Right lobe of liver (tissue), 6 donors: ENCODE measurements around the gene KMT2C. TPM values are rescaled to one million over a fixed set of nuclear protein-coding genes. Genes with fewer than 3 reads are reported as not detected.
"Not testable (repeated sequence)": the region's sequence is repeated elsewhere in the genome, so short reads cannot be mapped to it uniquely, and the experiment has no call there.

Experiments used
- ATAC-seq, 4 donors: fragments of 200-7000 bp; cut with Tn5 transposase; one replicate each; pipeline ENCODE4 v1.9.1; 2020; ENCODE audit warnings: mild to moderate bottlenecking in 4 of 4, moderate library complexity in 4 of 4
- DNase-seq, 3 donors: peaks; one replicate each; pipeline ENCODE4 v3.0.0-alpha.2; 2020
- H3K27ac ChIP-seq, 3 donors: fragments of 200-600 bp; one replicate each; pipeline ENCODE4 v1.8.0; 2022
- H3K27me3 ChIP-seq, 2 donors: fragments of 200-600 bp; one replicate each; pipeline ENCODE4 v1.8.0; 2022
- H3K36me3 ChIP-seq, 4 donors: fragments of 200-600 bp; sonication (generic) in 1 of 4; one replicate each; pipeline versions ENCODE4 v1.5.1 to v1.8.0; 2017 to 2022; ENCODE audit warnings: control low read depth in 1 of 4
- H3K4me1 ChIP-seq, 4 donors: fragments of 200-600 bp; sonication (generic) in 1 of 4; one replicate each; pipeline versions ENCODE4 v1.5.1 to v1.8.0; 2017 to 2022; ENCODE audit warnings: control low read depth in 1 of 4
- H3K4me3 ChIP-seq, 3 donors: fragments of 200-600 bp; one replicate each; pipeline ENCODE4 v1.8.0; 2022
- H3K9me3 ChIP-seq, 4 donors: fragments of 200-600 bp; sonication (generic) in 1 of 4; one replicate each; pipeline versions ENCODE4 v1.5.1 to v1.8.0; 2017 to 2022; ENCODE audit warnings: control low read depth in 1 of 4
- CTCF ChIP-seq, 4 donors: fragments of 200-600 bp in 3 of 4; fragments of 450-650 bp in 1 of 4; IDR thresholded peaks; one replicate each; pipeline versions ENCODE4 v1.5.1 to v1.8.0; 2016 to 2022; ENCODE audit warnings: antibody characterized with exemption in 4 of 4, mild to moderate bottlenecking in 2 of 4
- POLR2A ChIP-seq: fragments of 450-650 bp; IDR thresholded peaks from one replicate; pipeline ENCODE4 v1.6.1; 2017; ENCODE audit warnings: antibody characterized with exemption, mild to moderate bottlenecking
- WGBS: methylation state at CpG from one replicate; pipeline ENCODE4 v1.1.6; 2018; ENCODE audit warnings: low coverage, low lambda C conversion rate; ENCODE audit not compliant: insufficient coverage; ENCODE audit errors: missing lambda C conversion rate; 5-methylcytosine and 5-hydroxymethylcytosine counted together
- intact Hi-C, 2 donors: fragments of 100-400 bp; cut with DNase I; formaldehyde crosslinking; loops; one replicate each; pipeline versions ENCODE4 v1.11.2 to v1.14.1; 2022
- total RNA-seq, 6 experiments: library from RNA; depleted of rRNA in 2 of 6; stranded (reverse); fragments of >200 nt in 2 of 6; fragmentation: NEBNext Ultra II Directional in 3 of 6; extraction: Animal tissue kit (Norgen Biotek cat#: 25700) in 3 of 6; gene quantifications; one replicate each; pipeline versions ENCODE4 v1.1.0 to v1.2.4, GENCODE V29; 2016 to 2023
- donor health status: DM: no; HTN: yes; CAD: no.
- donor health status: DM: no; HTN: no; CAD: no.
- donor health status: DM: no; HTN: no; CAD: no.
- donor health status: DM: no; HTN: yes; CAD: no.
- donor health status: DM: no; HTN: yes; CAD: no.

The KMT2C gene
- total RNA-seq, 6 experiments from 2014 or later: 20.6 to 32.0 (median 29.9) TPM

GRCh38 chr7:152382244-152382643 is 53.6 kb downstream of the KMT2C start:
- DNase-seq: no peak
- H3K27me3 ChIP-seq: no peaks in the 10 kb centered on the region
- H3K27ac ChIP-seq: no peak overlapping the region
- TF ChIP-seq POLR2A (no peak), CTCF (IDR thresholded peaks at IDR 0.05) (no peak)
- H3K36me3 ChIP-seq: no peaks in the 10 kb centered on the region
- WGBS: 13% methylated on average over 1 of the region's 1 CpG
- no peaks in the 10 kb centered on the region for H3K9me3 ChIP-seq
- intact Hi-C loops: no loop called here
- H3K4me3 ChIP-seq: no peak overlapping the region
- no peak for ATAC-seq
- peaks cover 0 to 4% (median 0%) of the 10 kb centered on the region in 4 donors for H3K4me1 ChIP-seq

DNA sequence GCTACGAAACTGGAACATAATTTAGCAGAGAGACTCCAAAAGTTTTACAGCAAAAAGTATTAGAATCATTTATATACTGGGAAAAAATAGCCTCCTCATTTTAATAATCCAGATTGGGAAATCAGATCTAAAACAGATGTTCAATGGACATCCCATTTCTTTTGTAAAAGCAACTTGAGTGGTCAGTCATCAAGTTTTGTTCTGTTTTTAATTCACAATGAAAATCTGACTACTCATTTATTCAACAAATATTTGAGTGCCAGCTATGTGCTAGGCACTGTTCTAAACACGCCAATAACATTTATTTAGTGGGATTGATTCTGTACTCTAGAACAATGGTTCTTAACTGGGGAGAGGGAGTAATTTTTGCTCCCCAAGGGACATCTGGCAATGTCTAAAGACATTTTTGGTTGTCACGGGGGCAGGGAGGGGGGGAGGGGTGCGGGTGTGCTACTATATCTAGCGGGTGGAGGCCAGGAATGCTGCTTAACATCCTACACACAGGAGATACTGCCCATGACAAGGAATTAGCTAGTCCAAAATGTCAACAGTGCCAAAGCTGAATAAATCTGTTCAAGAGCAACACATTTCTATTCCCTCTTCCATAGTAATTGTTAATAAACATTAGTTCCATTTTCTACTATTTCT is 54.7 kb downstream of the KMT2C start:
- H3K9me3 ChIP-seq, intact Hi-C loops, DNase-seq, H3K4me3 ChIP-seq, H3K36me3 ChIP-seq, ATAC-seq, H3K27me3 ChIP-seq, H3K4me1 ChIP-seq, H3K27ac ChIP-seq: not testable (repeated sequence)
- 52% methylated on average over 5 of the region's 5 CpGs for WGBS

- H3K9me3 ChIP-seq, intact Hi-C loops, H3K27ac ChIP-seq, H3K27me3 ChIP-seq, DNase-seq, H3K4me3 ChIP-seq, ATAC-seq, H3K4me1 ChIP-seq, H3K36me3 ChIP-seq: not testable (repeated sequence)
Measured at GRCh38 chr7:152378497-152378896, 57.3 kb downstream of the KMT2C start.

GRCh38 chr7:152376716-152377484 is 58.9 kb downstream of the KMT2C start:
- H3K9me3 ChIP-seq, H3K36me3 ChIP-seq, DNase-seq, H3K4me1 ChIP-seq, H3K27me3 ChIP-seq, H3K27ac ChIP-seq, H3K4me3 ChIP-seq, intact Hi-C loops: not testable (repeated sequence)
- WGBS: 64% methylated on average over 8 of the region's 8 CpGs
- peak in 3 of 4 donors; percentile 36 to 45 (median 39) for ATAC-seq

GRCh38 chr7:152370297-152370696 is 65.5 kb downstream of the KMT2C start:
- TF ChIP-seq POLR2A: no peak
- TF ChIP-seq CTCF (IDR thresholded peaks at IDR 0.05): no peak
- DNase-seq: no peak
- ATAC-seq: peak in 3 of 4 donors; percentile 14 to 47 (median 36)
- Histone ChIP-seq H3K27ac (no peak overlapping the region), H3K36me3 (no peaks in the 10 kb centered on the region), H3K4me3 (no peak overlapping the region), H3K4me1 (peaks cover 0 to 19% (median 4%) of the 10 kb centered on the region in 4 donors), H3K9me3 (no peaks in the 10 kb centered on the region), H3K27me3 (no peaks in the 10 kb centered on the region)
- intact Hi-C loops: no loop called here

- DNase-seq (no peak), ATAC-seq (no peak)
- H3K27me3 ChIP-seq: no peaks in the 10 kb centered on the region
- TF ChIP-seq POLR2A (no peak), CTCF (IDR thresholded peaks at IDR 0.05) (no peak)
- intact Hi-C loops: no loop called here
- no peak overlapping the region for H3K27ac ChIP-seq
- H3K4me3 ChIP-seq: no peak overlapping the region
- 85% methylated on average over 3 of the region's 3 CpGs for WGBS
- H3K4me1 ChIP-seq: peaks cover 0 to 19% (median 4%) of the 10 kb centered on the region in 4 donors
- H3K36me3 ChIP-seq: no peaks in the 10 kb centered on the region
- no peaks in the 10 kb centered on the region for H3K9me3 ChIP-seq
Measured at GRCh38 chr7:152369518-152369917, 66.3 kb downstream of the KMT2C start.
